GM21390 (cell line): ENCODE results near the gene SLC45A3.
"Not testable (repeated sequence)": the region's sequence is repeated elsewhere in the genome, so short reads cannot be mapped to it uniquely, and the experiment has no call there.

Experiments used
- ATAC-seq: cut with Tn5 transposase; IDR thresholded peaks from one replicate; pipeline ENCODE4 v1.9.1; 2021; ENCODE audit not compliant: unreplicated experiment

SLC45A3 gene, protein sequence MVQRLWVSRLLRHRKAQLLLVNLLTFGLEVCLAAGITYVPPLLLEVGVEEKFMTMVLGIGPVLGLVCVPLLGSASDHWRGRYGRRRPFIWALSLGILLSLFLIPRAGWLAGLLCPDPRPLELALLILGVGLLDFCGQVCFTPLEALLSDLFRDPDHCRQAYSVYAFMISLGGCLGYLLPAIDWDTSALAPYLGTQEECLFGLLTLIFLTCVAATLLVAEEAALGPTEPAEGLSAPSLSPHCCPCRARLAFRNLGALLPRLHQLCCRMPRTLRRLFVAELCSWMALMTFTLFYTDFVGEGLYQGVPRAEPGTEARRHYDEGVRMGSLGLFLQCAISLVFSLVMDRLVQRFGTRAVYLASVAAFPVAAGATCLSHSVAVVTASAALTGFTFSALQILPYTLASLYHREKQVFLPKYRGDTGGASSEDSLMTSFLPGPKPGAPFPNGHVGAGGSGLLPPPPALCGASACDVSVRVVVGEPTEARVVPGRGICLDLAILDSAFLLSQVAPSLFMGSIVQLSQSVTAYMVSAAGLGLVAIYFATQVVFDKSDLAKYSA

DNA sequence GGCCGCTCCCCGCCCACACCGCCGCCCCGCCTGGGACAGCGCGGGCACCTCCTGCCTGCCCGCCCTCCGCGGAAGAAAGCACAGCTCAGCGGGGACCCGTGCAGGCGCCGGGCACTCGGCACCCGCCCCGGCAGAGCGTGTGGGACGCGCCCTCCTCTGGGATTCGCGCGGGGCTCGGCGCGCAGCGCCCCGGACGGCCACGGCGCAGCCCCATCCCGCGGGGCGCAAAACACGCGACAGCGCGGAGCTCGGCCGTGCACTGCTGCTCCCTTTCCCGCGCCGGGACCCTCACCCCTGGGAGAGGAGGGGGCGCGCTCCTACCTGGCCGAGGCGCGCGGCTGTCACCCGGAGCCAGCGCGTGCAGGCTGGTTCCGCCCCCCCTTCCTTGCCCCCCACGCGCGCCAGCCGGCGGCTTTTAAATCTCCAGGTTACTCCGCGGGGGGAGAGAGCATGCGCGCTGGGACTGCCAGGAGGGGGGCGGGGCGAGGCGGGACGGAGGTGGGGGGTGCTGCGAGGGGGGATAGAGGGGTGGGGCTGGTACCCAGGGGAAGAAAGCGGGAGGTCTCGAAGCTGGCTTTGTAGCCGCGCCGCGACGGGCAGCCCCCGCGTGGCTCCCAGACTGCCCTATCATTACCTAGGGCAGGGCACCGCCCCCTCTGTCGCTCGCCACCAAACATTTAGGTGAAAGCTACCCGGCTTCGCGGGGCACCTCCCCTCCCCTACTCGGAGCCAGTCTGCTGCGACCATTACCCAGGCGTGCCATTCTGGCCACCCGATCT lies at the start of gene SLC45A3:
SLC45A3 (minus strand) TSS at position 437 of the 779 bp plus-strand sequence. CDS start 15,853 bp downstream, outside the sequence.
- no peak for ATAC-seq

DNA sequence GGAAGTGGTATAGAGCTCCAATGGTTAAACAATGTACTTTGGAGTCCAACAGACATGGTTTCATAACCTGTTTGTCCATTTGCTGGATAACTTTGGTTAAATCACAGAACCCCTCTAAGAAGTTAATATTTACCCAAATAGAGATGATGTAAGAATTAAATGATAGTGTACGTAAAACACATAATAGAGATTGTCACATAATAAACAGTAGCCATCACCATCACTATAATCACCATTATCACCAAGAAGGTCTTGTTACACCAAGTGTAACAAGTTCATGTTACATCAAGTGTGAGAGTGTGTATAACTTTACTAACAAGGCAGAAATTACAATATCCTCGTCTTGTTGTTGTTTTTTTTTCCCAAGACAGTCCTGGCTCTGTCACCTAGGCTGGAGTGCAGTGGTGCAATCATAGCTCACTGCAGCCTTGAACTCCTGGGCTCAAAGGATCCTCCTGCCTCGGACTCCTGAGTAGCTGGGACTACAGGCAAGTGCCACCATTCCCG lies 46.4 kb upstream of the SLC45A3 start:
- ATAC-seq: no peak

DNA sequence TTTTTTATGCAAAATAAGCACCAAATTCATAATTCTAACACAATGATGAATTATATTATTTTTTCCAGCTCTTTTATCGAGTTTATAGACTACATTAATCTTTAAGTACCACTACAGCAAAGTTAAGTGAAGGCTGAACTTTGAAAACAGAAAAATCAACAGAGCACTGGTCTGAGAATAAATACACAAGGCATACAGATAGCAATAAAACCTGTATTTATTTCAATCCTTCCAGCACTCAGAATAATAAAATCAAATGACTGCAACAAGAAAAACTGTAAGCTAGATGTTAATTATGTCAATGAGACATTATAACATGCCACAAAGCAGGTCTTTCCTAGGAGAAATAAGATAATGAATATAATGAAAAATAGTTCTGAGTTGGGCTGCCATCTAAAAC lies 45.2 kb upstream of the SLC45A3 start:
- ATAC-seq: no peak

DNA sequence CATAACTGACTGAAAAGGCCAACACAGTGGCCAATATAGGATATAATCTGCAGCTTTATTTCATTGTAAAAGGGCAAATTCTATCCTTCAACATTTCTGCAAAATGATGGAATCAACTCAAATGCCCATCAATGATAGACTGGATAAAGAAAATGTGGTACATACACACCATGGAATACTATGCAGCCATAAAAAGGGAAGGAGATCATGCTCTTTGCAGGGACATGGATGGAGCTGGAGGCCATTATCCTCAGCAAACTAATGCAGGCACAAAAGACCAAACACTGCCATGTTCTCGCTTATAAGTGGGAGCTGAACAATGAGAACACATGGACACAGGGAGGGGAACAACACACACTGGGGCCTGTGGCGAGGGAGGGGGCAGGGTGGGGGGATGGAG lies 40.4 kb upstream of the SLC45A3 start:
- not testable (repeated sequence) for ATAC-seq

DNA sequence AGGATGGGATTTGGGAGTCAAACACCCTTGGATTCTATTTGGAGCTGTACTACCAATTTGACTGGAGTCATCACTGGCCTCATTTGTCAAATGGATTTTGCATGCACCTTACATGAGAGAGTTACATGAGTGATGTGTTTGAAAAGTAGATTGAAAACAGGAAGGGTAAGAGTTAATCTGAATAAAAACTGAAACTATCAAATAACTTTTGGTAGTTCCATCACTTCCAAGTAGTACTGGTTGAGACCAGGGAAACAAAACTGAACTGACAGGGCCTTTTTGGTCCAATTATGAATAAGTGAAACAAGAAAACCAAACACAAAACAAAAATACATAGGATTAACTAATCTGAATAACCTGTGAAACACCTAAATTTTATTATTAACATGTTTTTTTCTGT lies 39.5 kb upstream of the SLC45A3 start:
- ATAC-seq: no peak

DNA sequence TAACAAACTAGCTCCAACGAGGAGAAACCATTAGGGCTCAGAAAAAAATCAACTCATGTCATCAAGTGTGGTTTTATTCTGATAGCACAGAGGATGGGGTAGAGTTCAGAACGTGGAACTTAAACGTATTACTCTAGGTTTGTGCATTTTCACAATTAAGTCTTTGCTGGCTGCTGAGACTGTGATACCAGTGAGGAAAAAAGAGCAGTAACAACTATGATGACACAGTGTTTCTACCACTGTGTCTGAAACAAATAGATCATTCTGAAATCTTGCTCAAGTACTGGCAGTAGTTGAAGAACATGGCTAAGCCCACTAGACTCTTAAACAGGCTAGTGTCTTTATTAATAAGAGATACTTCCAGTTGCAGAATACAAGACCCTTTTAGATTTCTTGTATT lies 38.7 kb upstream of the SLC45A3 start:
- ATAC-seq: no peak

DNA sequence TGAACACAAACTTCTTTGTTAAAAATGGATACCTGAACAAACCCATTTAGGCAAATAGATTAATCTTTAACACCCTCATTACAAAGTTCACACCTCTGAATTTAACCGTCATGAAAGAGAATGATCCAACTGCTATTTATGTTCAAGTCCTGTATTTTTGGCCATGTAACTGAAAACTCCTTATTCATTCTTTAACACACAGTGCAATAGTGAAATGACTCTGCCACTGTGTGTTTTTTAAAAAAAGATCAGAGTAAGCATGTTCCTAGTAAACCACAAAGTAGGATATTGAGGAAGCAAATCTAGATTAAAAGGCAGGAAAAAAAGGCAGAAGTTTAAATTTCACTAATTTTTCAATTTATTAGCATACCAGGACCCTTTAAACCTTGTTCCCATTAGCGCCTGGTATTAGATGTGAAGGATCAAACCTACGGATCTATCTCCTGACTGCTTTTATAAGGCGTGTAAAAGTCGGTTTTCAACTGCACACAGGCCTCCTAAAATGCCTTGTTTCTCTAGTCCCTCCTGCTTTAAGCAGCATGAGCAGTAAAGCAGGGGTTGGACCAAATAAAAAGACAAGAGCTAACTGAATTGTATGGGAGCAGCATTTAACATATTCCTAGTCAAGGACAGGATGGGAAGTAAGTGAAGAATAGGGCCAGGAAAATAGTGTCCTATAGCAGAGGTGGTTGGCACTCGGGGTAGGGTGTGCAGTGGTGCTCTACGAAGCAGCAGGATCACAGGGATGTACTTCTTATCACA lies 36.2 kb upstream of the SLC45A3 start:
- ATAC-seq: no peak

DNA sequence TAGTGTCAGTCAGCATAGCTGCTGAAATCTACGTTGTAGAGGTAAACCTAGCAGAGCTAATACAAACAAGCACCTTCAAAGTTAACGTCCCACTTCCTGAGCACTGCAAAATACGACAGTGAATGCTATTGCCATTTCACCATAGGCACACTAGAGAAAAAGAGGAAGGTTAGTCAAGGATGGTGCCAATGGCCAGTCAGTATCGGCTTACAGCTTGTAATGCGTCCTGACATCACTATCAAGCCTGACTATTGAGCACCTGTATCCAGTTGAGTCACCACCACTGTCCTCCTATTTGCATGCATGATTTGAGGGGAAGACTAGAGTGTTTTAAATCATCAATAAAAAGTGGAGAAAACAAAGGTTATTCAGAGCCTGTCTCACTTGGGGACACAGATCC lies 35.3 kb upstream of the SLC45A3 start:
- ATAC-seq: no peak

DNA sequence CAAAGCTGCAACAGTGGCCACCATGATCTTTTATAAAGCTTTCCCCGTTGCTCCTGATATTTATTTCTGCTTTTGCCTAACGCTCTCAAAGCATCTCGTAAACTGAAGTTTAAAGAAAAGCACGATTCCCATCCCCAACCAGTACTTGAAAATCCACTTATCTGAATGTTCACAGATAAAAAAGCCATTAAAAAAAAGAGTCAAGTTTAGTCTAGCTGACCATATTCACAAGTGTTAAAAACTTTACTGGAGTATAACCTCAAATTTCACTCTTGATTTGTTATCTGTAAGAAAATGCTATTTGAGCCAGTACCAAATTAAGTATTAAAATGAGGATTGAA lies 34.6 kb upstream of the SLC45A3 start:
- no peak for ATAC-seq

DNA sequence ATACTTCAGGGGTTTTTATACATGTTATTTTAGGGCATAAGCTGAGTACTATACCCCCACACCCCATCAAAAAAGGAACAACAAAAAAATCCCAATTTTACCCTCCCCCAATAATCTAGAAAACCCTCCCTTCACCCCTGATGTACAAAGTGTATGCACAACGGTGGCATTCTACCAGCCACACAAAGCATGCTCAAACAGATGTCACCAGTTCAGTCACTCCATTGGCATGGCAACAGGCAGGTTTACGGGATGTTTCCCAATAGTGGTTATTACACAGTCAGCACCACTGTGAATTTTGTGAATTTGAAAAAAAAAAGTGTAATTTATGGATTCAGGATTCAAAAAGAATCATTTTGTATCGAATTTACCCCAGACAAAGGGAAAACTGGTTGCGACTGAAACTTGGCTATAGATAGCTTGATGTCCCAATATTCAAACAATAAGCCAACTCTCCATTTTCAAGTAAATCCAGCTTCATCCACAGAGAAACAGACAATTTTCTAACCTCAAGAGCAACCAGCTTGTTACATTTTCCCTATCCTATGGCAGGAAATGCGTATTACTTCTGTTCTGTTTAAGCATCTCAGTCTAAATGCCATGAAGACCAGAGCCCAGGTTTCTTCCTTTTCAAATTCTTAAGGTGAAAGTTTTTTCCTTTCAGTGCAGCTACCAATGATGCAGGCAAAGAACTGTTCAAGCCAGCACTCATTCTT lies 34.0 kb upstream of the SLC45A3 start:
- no peak for ATAC-seq

DNA sequence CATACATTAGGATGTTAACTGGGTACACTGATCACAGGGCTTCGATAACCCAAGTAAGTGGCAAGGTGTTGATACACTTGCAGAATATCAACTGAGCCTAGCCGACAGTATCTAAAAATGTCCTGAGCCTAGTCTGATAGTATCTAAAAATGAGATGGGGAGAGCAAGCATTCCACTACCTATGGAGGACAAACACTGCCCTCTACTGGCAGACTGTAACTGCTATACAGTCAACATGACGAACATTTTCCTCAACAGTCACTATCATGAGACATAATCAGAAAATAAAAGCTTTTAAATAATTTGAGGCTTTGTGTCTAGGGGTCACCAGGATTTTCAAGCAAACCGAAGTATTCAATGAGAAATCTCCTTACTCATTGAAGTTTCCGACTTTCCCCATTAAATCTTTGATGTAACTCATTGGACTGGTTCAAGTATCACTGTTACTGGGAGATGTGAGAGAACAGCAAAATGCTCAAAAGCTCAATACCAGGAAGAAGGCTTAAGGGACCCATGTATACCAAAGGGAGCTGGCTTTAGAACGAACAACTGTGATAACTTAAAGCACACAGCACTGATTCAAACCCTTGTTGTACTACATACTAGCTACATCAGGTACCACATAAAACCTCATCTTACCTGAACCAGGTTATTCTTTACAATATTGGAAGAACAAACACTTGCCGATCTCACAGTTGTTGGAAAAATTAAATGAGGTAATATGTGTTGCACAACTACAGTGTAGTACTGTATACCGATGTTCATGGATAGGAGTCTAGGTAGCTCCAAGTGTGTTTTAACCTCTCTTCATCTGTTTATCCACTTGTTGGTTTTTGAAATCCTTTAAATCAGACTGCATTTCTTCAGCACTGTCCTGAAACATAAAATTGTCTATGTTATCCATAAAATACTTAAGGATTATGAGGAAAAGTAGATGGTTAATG lies 31.1 kb upstream of the SLC45A3 start:
- ATAC-seq: no peak

DNA sequence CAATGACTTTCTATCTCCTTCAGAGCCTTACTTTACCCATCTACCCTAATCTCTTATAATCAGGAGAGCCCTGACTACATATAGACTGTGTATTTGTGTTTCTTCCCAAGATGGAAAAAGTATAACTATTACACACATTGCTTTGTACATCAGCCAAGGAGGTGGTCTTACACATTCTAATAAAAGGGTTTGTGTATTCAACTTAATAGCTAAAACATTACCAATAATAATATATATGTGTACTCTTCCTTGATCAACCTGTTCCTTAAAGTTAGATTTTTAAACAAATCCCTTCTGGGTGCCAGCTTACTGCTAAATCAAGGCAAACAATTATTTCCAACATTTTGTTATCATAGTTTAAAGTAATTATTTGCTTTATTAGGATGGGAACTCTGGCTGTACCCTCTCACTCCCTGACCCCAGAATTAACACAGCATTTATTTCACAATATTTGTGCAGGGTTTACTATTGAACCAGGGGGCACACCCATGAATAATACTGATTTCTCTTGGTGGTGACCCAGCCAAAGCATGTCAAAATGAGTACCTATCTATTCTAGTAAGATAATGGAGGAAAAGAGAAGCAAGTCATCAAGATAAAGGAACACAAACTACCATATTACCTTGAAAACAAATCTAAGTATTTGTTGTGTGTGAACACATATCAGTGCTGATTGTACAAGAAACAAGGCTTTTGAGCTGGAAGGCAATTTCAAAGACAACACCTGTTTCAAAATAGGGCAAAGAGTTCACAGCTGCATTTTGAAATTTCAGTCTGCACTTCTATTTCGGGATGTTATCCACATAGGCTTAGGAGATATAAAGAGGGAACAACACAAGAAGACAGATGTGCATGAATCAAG lies 30.1 kb upstream of the SLC45A3 start:
- ATAC-seq: no peak

DNA sequence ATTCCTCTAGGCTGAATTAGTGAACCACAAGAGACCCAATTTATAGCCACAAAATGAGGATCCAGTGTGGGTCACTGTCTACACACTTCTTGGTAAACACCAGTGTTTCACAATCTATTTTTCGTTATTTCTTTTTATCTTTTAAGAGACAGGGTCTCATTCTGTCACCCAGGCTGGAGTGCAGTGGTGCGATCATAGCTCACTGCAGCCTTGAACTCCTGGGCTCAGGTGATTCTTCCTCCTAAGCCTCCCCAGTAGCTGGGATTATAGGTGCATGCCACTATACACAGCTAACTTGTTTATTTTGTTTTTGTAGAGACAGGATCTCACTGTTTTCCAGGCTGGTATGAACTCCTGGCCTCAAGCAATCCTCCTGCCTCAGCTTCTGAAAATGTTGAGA lies 29.3 kb upstream of the SLC45A3 start:
- no peak for ATAC-seq

DNA sequence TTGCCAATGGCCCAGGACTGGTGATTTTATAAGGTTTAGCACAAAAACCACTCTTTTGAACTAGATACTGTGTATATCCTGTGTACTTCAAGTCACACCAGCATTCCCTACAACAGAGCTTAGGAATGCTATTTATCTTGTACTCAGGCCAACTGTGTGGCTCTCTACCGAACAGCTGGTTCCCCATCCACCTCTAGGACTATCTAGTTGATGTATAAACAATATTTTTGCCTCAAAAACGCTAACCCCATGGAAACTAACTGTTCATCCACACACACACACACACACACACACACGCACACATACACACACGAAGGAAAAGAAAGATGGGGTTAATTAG lies 28.7 kb upstream of the SLC45A3 start:
- no peak for ATAC-seq

DNA sequence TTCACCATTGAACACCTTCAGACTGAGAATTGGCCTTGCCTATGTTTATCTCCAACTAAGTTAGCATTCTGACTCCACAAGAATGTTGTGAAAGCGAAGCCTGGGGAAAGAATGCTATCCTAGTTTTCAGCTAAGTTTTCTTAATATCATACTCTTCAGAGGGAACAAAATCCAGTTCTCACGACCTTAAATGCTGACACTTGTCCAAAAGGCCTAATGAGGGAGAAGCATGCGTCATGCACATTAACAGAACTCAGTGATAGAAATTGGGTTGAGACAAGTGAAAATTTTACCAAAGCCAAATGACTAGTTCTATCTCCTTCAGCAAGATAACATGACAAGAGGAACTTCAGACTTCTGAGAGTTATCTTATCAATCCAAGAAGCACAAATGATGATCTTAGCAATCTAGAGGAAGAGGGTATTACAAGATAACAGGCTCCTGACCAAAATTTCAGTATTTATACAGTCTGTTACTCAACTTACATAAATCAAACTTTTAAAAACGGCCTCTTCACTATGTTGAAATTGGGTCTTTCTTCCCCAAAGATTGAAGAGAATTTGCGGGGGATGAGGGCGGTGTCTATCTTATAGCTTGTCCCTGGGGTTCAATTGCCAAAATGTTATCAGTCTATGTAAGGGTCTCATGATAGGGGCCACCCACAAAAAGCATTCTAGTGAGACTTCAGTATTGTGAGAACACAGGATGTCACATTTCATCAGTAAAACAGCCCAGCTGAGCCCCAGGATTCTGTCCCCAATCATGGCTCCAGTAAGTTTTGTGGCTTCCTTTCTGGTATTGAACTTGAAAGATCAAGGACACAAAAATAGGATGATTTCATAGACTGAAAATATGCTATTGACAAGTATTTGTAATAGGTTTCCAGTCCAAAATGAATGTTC lies 26.5 kb upstream of the SLC45A3 start:
- ATAC-seq: no peak

DNA sequence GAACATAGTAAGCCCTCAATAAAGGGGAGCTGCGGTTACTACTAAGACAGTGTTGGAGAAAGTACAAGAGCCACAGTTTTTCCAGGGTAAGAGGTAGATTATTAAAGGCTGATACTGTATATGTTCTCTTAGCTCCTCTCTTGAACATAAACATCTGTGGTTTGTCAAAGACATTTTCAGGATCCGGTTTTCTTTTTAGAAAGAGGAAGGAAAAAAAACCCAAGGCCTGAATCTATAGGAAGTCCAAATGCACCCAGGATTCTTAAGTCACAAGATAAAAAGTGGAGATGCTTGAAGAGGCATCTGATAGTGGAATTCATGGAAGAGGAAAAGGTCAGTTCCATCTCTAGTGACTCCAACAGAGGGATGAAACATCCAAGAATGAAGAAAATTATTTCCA lies 24.6 kb upstream of the SLC45A3 start:
- ATAC-seq: no peak

DNA sequence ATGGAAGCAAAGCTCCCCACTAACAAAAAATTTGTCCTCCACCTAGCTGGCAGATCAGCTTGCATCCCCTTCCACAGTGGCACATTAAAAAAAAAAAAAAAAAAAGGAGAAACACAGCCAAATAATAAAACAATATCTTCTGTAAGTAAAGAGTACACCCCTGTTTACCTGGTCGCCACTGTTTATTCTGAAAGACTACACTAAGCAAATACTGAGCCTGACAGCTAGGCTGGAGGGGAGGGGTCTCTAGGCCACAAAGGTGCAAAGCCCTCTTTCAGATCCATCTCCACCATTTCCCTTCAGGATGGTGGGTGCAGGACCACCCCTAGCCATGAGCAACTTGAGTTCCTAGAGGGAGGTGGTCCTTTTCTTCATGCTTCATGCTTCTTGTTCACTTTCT lies 22.8 kb upstream of the SLC45A3 start:
- no peak for ATAC-seq

DNA sequence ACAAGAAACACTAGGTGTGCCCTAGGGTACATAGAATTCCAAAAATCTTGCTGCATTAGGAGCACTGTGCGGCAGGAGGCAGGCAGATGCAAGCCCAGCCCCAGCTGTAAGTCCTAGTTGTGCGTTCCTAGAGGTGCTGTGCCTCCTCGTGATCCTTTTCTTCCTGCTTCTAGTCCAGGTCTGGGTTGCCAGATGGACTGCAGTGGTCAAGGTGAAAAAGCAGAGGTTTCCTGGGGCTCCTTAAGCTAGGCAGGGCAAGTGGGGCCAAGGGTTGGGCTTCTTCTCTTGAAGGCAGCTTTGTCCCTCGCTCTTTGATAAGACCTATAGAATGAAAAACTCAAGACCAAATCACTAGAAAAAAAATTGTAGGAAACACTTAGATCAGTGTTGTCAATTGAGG lies 21.6 kb upstream of the SLC45A3 start:
- no peak for ATAC-seq
